RCC 7860 (cell line): ENCODE results near the gene ZNF385B.
"Not testable (repeated sequence)": the region's sequence is repeated elsewhere in the genome, so short reads cannot be mapped to it uniquely, and the experiment has no call there.

ENCODE experiments used
- DNase-seq: peaks from one replicate; pipeline ENCODE4 v3.0.0-alpha.2; 2015; ENCODE audit warnings: low spot score
- FAIRE-seq: peaks from 2 replicates; lab custom pipeline; 2012; peaks lifted over from hg19 to GRCh38; lab: Jason Lieb, UNC

The ZNF385B gene

DNA sequence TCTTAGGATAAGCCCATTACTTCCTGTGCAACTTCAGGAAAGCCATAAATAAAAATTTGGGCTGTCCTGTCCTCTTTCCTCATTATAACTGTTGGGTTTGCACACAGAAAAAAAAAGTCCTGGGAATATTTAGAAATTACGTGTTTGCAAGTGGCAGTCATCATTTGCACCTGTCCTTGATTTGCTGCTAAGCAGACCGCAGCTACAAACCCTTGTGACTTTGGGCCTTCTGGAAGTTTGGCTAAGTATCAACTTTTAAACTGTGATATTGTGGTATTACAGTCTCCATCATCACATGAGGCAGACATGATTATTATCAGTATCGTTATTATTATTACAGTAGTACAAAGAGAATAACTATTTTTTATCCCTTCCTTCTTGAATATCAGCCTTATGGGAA lies 336.1 kb downstream of the ZNF385B start:
- no peak for FAIRE-seq
- DNase-seq = no peak

DNA sequence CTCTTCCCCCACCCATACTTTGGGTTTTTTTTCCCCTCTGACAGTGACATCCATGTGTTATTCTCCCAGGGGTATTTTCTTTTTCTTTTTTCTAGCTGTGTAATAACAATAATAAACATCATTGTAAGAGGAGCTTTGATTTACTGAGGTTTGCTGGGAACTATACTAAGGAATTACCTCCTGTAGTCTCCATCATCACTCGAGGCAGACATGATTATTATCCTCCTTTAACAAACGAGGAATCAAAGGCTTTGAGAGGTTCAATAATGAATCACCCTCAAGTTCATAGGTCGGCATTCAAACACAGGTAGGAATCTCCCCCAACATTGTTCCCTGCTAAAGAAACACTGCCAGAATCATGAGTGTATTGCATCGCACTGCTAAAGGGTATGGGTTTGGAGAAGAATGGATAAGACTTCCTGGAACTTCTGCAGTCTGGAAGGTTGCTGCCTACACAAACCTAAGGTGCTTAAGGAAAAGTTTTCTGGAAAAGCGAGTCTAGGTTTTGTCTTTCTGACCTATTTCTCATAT lies 336.5 kb downstream of the ZNF385B start:
- DNase-seq = no peak
- FAIRE-seq = no peak

DNA sequence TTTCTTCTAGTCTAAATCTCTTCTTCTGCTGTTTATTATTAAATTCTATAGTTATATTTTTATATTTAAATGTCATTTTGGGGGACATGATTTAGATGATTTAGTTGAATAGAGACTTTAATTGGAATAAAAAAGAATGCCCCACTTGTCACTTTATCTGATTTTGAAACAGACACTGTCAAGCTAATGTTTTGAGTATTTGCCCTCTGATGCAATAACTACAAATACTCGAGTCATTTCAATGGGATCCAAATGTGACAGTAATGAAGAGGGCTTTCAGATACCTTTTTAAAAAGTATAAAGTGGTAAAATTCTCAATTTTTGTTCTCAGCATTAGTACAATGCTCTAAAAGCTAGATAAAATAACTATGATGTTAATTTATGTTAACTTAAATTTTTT lies 339.5 kb downstream of the ZNF385B start:
- FAIRE-seq = no peak
- no peak for DNase-seq

DNA sequence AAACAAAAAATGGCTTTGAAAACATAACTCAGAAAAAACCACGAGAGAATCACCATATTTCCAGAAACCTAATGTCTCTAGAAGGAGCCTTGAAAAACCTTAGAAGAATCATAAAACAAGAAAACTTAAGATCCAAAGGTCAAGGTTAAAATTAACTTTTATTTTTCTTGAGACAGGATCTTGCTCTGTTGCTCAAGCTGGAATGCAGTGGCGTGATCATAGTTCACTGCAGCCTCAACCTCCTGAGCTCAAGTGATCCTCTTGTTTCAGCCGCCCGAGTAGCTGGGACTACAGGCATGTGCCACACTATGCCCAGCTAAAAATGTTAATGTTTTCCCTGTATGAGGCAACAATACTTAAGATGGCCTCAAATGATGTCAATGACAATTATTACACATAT lies 342.6 kb downstream of the ZNF385B start:
- no peak for FAIRE-seq
- DNase-seq = no peak

DNA sequence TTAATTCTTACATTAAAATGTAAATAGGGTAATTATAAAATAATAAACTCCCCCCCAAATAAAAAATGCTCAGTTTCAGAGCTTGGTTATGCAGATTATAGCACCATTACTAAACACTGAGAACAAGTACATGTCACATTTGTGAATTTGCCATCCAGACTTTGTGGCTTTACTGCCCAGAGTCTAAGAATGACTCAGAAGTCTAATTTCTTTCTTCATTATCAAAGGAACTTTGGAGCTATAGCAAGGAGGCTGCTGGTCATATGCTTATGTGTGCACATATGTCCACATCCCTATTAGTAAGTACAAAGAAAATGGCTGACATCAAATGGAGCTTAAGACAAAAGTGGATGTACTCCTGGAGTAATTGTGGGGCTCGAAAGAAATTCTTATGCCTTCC lies 348.2 kb downstream of the ZNF385B start:
- FAIRE-seq (no peak), DNase-seq (no peak)

DNA sequence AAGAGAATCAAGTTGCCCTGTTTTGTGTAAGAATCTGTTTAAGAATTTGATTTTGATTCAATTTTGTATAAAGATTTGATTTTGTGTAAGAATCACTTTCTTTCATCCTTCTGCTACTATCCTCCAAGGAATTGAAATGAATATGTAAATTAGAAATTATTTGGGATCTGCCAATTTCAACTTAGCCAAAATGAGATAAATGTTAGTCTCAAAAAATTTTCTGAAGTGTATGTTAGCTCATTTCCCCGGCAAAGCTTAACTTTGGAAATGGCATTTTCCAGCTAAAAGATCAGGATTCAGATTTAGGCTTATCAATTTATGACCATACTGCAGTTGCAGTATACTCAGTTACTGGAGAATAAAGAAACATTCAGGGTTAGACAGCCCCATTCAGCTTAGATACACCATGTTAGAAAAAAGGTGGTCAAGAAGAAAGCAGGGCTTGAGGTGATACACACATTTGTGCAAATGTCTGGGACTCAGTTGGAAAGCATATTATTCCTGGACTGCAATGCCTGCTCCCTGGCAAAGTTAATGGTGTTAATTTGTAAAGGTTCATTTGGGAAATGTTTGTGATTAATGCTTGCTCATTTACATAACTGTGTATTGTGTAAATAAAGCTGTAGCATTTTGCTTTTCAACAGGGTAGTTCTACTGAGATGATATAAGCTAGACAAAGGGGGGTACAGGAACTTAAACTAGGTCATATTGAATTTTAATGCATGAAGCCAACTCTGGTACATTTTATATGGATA lies 349.0 kb downstream of the ZNF385B start:
- no peak for FAIRE-seq

DNA sequence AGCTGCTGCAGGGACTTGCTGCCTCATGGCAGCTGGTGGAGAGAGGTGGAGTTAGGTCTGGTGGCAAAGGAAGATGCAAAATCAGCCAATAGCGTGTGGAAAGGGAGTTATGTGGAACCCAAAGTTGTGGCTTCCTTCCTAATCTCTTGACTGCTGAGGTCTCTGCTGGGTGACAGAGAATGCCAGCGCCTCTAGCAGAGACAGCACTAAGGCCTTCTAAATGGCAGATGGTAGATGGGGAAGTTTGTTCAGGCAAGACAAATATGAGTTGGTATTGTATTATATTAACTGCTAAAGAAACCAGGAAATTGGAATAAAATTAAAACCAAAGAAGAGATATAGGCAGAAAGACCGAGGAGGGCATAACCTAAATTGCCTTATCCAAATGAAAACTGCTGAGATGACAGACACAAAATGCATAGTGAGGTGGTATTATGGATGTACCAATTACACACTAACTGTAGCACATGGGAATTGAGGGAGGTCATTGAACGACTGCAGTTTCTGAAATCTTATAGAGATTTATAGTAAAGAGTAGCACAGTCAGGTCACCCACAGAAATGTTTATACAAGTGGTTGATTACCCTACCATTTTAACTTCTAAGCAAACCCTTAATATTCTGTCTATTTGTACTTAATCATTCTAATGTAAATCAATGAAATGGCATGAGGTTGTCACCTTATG lies 350.2 kb downstream of the ZNF385B start:
- DNase-seq (no peak), FAIRE-seq (no peak)

More for the DNA sequence above, 349.0 kb downstream of the ZNF385B start:
- no peak for DNase-seq

DNA sequence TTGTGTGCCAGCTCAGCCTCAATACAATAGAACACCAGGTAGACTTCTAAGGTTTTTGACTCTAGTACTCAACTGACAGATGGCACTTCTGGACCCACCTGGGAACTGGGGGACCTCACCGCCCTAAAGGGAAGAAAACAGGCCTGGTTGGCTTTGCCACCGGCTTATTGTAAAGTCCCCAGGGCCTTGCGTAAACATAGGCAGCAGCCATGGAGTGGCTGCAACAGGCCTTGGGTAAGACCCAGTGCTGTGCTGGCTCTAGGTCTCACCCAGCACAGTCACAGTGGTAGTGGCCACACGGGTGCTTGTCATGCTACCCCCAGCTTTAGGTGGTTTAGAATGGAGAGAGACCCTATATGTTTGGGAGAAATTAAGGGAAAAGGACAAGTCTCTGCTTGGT lies 366.1 kb downstream of the ZNF385B start:
- FAIRE-seq = no peak
- DNase-seq = no peak

DNA sequence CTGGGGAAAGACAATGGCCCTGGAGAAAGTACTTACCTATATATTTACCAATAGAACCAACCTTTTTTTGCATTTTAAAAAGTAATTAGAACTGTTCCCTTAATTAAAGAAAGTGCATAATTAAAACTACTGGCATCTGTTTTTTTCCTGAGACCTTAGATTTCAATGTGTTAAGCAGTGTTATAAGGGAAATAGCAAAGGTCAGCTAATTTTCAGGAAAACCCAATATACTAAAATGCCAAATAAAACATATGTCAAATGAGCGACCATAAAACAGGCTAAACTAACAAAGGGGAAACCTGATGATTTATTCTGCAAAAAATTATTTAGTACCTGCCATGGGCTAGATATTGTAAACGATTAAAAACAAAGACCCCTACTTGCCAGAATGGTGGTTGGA lies 372.8 kb downstream of the ZNF385B start:
- FAIRE-seq (no peak), DNase-seq (no peak)

DNA sequence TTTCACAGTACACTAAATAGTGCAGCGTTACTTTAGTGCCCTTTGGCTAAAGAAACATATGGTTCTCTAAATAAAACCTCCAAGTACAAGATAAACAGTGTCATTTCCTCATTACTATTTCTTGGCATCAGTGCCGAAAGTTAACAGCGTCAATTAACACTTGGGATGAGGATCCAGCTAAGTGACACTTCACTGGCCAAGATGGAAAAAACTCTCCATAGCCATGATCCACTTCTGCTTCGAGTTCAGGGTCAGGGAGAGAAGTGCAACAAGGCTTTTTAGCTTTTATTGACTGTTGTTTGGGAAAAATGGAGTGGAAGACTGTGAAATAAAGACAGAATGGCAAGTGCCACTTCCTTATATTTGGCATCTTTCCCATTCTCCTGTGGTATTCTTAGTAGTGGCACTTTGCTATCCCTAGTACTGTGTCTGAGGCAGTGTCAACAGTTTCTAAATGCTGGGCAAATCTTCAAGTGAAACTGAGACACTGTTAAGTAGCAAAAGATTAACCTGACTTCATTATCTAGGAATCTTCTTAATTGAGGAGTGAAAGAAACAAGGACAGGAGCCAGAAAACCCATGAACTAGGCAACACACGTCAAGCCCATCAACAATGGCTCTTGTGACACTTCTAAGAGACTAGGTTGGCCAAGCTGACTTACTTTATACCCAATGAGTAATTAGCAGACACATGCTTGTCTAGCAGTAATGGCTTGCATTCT lies 374.2 kb downstream of the ZNF385B start:
- no peak for FAIRE-seq

DNA sequence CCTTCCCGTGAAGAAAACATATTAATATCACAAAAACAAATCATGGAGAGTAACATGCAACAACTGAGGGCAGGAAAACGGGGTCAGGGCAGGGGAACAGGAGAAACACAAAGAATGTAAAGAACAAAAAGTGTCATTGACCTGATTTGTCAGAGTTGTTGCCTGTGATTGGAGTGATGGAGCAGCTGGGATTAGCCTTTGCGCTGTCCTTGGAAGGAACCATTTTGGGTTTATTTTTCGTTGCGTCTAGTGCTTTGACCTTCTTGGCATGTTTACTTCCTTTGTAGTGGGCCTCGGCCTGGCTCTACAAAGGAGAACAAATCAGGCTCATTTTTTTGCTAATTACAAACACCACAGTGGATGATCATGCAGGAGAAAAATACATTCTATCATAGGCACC lies 378.3 kb downstream of the ZNF385B start:
- FAIRE-seq (no peak), DNase-seq (no peak)

More for the DNA sequence above, 374.2 kb downstream of the ZNF385B start:
- DNase-seq = no peak

DNA sequence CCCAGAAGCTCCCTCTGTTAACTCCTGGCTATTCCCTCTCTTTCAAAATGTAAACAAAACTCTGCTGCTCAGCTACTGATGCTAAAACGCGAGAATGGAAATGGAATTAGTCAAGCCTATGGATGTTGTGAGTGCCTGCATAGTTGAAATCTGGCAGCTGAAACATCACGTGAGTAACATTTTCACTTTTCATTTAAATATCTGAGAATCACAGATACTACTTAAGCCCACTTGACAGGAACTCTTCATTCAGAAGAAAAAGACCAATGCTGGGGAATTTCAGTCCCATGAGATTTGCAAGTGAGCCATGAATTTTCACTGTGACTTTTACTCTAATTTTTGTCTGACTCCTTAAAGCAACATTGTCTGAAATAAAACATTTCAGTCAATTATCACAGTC lies 381.5 kb downstream of the ZNF385B start:
- DNase-seq = no peak
- no peak for FAIRE-seq

DNA sequence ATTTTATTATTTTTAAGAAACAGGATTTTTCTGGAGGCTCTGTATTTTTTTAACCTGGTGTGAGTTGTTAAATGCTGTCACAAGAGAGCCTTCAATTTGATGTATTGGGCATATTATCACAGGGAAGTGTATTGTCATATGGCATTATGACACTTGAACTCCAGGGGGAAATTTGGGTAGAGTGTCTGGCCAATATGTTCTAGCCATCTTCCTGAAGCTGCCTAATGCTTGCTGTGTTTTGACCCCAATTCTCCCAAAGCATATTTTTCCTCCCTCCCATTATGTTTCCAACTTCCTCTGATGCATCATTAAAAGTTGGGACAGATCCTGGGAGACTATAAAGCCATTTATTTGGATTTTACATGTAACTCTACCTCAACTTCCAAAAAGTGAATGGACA lies 382.6 kb downstream of the ZNF385B start:
- DNase-seq (no peak), FAIRE-seq (no peak)

DNA sequence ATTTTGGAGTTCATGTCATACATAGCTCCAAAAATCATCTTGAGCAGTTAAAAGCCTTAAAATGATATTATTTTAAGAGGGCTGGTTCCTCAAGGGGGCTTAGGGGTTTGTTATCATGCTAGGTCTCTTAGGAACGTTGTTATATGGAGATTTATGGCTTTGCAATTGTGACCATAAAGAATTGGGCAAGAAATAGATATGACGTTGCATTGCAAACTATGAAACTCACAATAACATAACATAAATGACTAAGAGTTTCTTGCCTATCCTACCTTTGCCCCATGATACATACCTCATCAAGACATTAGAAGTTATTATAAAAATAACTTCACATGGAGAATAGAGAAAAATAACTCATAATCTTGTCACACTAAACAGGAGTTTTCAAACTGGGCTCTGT lies 390.4 kb downstream of the ZNF385B start:
- FAIRE-seq = no peak

DNA sequence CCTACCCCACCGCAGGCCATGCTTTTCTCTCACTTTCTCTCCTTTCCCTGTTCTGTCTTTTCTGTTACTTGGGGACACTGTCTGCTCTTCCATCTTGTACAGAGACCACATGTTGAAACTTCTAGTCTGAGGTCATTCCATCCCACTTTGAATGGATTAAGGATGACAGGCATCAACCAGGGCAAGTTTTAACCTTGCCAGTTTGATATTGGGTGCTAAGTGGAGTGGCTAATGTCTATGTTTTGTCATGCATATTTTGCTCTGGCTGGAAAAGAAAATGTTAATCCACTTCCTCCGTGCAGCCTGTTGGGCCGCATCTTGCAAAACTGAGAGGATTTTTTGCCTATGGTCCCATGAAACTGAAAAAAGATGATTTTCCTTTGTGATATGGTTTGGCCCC lies 391.3 kb downstream of the ZNF385B start:
- DNase-seq = no peak
- FAIRE-seq = no peak

More for the DNA sequence above, 390.4 kb downstream of the ZNF385B start:
- no peak for DNase-seq

DNA sequence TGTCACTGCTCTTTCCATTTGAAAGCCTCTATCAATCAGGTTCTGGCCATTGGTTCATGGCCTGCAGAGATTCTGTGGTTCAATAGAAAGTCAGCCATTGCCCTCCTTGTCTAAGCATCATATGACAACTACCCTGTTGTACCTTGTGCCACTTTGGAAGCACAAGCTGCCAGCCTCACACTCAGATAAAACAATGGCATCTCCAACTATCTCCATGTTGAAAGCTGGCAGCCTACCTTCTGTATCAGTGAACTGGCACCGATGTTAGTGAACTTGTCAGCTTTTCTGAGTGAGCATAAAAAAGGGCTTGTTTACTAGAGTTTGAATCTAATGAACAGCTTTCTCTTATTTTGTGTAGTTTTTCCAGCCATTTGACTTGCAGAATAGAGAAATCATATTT lies 393.5 kb downstream of the ZNF385B start:
- FAIRE-seq (no peak), DNase-seq (no peak)

DNA sequence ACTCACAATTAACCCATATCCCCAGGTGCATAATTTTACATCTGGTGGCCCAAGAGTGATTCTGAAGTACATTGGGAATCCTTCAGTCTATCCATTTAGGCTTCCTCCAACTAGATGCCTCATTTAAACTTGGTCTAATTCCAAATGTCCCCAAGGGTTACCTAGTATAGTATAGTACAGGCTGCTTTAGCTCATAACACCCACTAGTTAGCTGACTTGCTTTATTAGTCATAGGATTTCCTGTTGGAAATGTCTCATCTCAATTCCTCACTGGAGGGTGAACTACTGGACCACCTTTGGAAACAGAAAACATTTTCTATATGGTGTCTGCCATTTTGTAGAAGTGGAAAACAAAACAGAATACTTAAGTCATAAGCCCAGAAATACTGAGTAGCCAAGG lies 394.3 kb downstream of the ZNF385B start:
- FAIRE-seq = peak; percentile 71

DNA sequence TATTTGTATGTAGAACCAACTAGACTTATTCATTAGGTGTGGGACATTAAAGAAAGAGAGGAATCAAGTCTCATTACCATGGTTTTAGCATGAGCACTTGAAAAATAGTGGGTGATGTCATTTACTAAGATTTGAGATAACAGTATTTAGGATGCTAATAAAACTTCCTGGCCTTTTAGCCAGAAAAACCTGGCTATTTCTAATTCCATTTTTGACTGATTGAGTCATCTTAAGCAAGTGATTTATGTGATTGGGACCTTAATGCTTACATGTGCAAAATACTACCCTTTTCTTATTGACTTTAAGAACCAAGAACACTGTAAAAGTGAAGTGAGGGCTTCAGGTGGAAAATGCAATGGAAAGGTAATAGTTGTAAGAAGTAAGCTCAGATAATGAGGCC lies 400.0 kb downstream of the ZNF385B start:
- peak; percentile 15 for FAIRE-seq
- no peak for DNase-seq

More for the DNA sequence above, 394.3 kb downstream of the ZNF385B start:
- peak; percentile 62 for DNase-seq

DNA sequence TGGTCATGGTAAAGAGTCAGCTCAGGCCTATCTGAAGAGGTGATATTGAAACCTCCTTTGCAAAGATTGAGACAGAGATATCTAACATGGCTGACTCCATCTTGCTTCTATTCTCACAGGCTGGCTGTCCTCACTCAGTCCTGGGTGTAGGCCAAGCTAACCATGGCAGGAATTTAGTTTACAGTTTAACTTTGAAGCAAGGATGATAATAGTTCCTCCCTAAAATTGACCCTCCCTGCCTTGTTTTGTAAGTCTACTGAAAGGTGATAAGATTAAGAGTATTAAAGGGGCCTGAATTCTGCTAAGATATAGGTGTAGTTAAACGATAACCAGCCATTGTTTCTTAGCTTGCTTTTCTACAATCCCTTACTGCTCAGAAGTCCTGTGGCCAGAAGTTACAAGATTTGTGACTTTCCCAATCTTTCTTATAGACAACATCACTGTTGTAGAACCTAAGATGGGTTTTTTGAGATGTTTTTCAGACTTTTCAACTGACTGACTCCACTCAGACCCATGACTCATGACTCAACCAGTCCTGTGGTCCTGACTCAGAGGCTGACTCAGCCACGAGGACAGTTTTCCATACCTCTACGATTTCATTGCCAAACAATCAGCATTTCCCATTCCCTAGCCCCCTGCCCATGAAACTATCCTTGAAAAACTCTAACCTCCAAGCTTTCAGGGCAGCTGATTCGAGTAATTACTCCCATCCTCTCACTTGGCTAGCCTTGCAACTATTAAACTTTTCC lies 401.1 kb downstream of the ZNF385B start:
- FAIRE-seq (peak; percentile 99), DNase-seq (peak; percentile 97)

DNA sequence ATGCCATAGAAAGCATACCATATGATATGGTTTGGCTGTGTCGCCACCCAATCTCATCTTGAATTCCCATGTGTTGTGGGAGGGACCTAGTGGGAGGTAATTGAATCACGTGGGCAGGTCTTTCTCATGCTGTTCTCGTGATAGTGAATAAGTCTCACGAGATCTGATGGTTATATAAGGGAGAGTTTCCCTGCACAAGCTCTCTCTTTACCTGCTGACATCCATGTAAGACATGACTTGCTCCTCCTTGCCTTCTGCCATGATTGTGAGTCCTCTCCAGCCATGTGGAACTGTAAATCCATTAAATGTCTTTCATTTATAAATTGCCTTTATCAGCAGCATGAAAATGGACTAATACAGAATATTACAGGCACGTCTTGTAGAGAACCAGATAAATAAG lies 403.3 kb downstream of the ZNF385B start:
- FAIRE-seq, DNase-seq: not testable (repeated sequence)

DNA sequence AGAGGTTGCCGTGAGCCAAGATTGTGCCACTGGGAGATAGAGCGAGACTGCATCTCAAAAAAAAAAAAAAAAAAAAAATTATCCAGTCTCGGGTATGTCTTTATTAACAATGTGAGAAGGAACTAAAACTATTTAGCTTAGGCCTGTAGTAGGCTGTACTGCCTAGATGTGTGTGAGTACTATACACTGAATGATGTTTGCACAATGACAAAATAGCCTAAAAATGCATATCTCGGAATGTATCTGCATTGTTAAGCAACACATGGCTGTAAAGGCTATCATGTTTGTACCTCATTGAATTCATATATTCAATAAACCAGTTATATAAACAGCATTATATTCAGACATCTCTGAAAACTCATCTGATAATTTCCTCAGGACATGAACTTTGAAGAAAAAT lies 405.6 kb downstream of the ZNF385B start:
- FAIRE-seq = no peak
- DNase-seq = no peak
